WTC11 (cell line): ENCODE measurements around the gene UQCRHL.

Source experiments
- ATF2 ChIP-seq: sonication (generic); formaldehyde crosslinking; IDR thresholded peaks from 2 replicates; pipeline ENCODE4 v1.8.1; 2022; ENCODE audit warnings: low read depth, missing genetic modification reagents, borderline replicate concordance
- CREB1 ChIP-seq: sonication (generic); formaldehyde crosslinking; IDR thresholded peaks from 2 replicates; pipeline ENCODE4 v1.8.0; 2023; ENCODE audit warnings: mild to moderate bottlenecking, missing genetic modification reagents
- CTCF ChIP-seq: fragments of 200-600 bp; IDR thresholded peaks from 2 replicates; pipeline ENCODE4 v1.8.0; 2022; ENCODE audit warnings: antibody characterized with exemption
- JUN ChIP-seq: sonication (generic); formaldehyde crosslinking; IDR thresholded peaks from 2 replicates; pipeline ENCODE4 v1.8.0; 2023; ENCODE audit warnings: mild to moderate bottlenecking, missing genetic modification reagents
- KAT7 ChIP-seq: sonication (generic); formaldehyde crosslinking; IDR thresholded peaks from 2 replicates; pipeline ENCODE4 v1.8.1; 2023; ENCODE audit warnings: missing genetic modification reagents, mild to moderate bottlenecking, borderline replicate concordance
- MAX ChIP-seq: sonication (generic); formaldehyde crosslinking; IDR thresholded peaks from 2 replicates; pipeline ENCODE4 v1.8.0; 2022; ENCODE audit warnings: mild to moderate bottlenecking, missing genetic modification reagents
- MXD4 ChIP-seq: fragments of 250-450 bp; sonication (Bioruptor Pico); IDR thresholded peaks from 2 replicates; pipeline ENCODE4 v1.8.0; 2021; ENCODE audit warnings: mild to moderate bottlenecking, moderate library complexity, borderline replicate concordance
- NFE2L1 ChIP-seq: sonication (generic); formaldehyde crosslinking; IDR thresholded peaks from 2 replicates; pipeline ENCODE4 v1.8.1; 2023; ENCODE audit warnings: missing genetic modification reagents
- SMAD3 ChIP-seq: sonication (generic); formaldehyde crosslinking; IDR thresholded peaks from 2 replicates; pipeline ENCODE4 v1.8.0; 2022; ENCODE audit warnings: missing genetic modification reagents, mild to moderate bottlenecking, borderline replicate concordance

GRCh38 chr1:15836772-15837669 lies 29.6 kb upstream of the UQCRHL start:
- TF ChIP-seq NFE2L1 (no peak), JUN (CRISPR knock-in tag) (no peak), KAT7 (CRISPR knock-in tag) (no peak), CTCF (no peak), MXD4 (no peak), ATF2 (CRISPR knock-in tag) (no peak), SMAD3 (CRISPR knock-in tag) (no peak), CREB1 (no peak), MAX (CRISPR knock-in tag) (peak; percentile 80)
